Measurements from ENCODE around the gene SPINK1. TPM values are rescaled to one million over a fixed set of nuclear protein-coding genes. Genes with fewer than 3 reads are reported as not detected.

SPINK1 gene
- total RNA-seq, 1 experiment from 2014 or later = 4.5 TPM

DNA sequence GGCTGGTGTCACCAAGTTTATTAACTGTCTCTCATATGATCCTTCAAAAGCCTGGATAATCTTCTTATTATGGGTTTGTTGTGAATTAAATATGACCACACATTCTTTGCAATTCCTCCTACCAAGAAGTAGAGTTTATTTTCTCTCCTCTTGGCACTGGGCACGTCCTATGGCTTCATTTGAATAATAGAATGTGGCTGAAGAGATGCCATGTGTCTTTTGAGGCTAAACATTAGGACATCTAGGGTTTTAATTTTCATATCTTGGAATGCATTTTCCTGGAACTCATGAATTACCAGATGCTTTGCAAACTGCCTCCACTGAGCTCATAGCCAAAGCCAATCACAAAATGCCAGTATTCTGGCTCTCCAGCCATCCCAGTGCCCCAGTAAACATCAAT is 27.1 kb upstream of the SPINK1 start:
- Histone ChIP-seq H3K9ac (ENCODE audit: low read length) (no peak overlapping the region), H3K27ac (ENCODE audit: low read depth, low read length) (no peak overlapping the region), H3K4me3 (replicated peaks in 1 of 2; ENCODE audit: low read depth in 1 of 2, low read length in 2 of 2) (no peak overlapping the region), H2AFZ (ENCODE audit: low read depth, low read length, poor library complexity, severe bottlenecking) (no peak overlapping the region), H3K9me2 (ENCODE audit: insufficient read depth) (no peaks in the 10 kb centered on the region), H3K79me2 (ENCODE audit: insufficient read depth, low read length) (no peaks in the 10 kb centered on the region), H3K36me3 (ENCODE audit: control insufficient read depth in 1 of 2, insufficient read depth in 2 of 2, low read length in 2 of 2) (no peaks in the 10 kb centered on the region), H3K27me3 (ENCODE audit: insufficient read depth, low read length) (peaks cover 8% of the 10 kb centered on the region; the same call in 1 of the 2 replicates), H3K9me3 (ENCODE audit: control insufficient read depth in 1 of 2, insufficient read depth in 1 of 2, low read depth in 1 of 2, low read length in 2 of 2) (no peaks in the 10 kb centered on the region), H4K20me1 (ENCODE audit: insufficient read depth) (no peaks in the 10 kb centered on the region), H3K4me2 (ENCODE audit: low read length) (no peak overlapping the region), H3K4me1 (ENCODE audit: control insufficient read depth in 1 of 2, insufficient read depth in 2 of 2, low read length in 2 of 2) (no peaks in the 10 kb centered on the region)
- BruUV-seq (replicated peaks) = no TSS peak
- no peak for DNase-seq (ENCODE audit: low read depth, low spot score)
- no peak for ATAC-seq
- intact Hi-C loops (cut with micrococcal nuclease) = loop anchor here (5.0 kb wide), 1 partner anchor 249 kb away; no protein-coding TSS in a partner anchor
- CTCF ChIA-PET = interaction anchor here (0.8 to 4.0 kb wide), 5 partner anchors 11 to 872 kb away, joined by 3 to 34 read pairs (median 4); no protein-coding TSS in a partner anchor
- POLR2A ChIA-PET = no interaction called here
- TF ChIP-seq POLR2A (IDR thresholded peaks at IDR 0.05; ENCODE audit: borderline replicate concordance, extremely low read depth, insufficient read depth, insufficient read length) (no peak), ZFX (IDR thresholded peaks at IDR 0.05) (no peak), POLR2AphosphoS5 (IDR thresholded peaks at IDR 0.05; ENCODE audit: low read depth, low read length) (no peak), SRF (IDR thresholded peaks at IDR 0.05; ENCODE audit: low read depth) (no peak), EZH2 (IDR thresholded peaks at IDR 0.05) (no peak), ZNF274 (IDR thresholded peaks at IDR 0.05; ENCODE audit: low read depth, low read length) (no peak), YY1 (IDR thresholded peaks at IDR 0.05; ENCODE audit: extremely low read depth, insufficient replicate concordance, low read depth, low read length) (no peak)
- TF ChIP-seq, protein P1, sequence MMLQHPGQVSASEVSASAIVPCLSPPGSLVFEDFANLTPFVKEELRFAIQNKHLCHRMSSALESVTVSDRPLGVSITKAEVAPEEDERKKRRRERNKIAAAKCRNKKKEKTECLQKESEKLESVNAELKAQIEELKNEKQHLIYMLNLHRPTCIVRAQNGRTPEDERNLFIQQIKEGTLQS (IDR thresholded peaks at IDR 0.05) = no peak
- TF ChIP-seq, protein P2, sequence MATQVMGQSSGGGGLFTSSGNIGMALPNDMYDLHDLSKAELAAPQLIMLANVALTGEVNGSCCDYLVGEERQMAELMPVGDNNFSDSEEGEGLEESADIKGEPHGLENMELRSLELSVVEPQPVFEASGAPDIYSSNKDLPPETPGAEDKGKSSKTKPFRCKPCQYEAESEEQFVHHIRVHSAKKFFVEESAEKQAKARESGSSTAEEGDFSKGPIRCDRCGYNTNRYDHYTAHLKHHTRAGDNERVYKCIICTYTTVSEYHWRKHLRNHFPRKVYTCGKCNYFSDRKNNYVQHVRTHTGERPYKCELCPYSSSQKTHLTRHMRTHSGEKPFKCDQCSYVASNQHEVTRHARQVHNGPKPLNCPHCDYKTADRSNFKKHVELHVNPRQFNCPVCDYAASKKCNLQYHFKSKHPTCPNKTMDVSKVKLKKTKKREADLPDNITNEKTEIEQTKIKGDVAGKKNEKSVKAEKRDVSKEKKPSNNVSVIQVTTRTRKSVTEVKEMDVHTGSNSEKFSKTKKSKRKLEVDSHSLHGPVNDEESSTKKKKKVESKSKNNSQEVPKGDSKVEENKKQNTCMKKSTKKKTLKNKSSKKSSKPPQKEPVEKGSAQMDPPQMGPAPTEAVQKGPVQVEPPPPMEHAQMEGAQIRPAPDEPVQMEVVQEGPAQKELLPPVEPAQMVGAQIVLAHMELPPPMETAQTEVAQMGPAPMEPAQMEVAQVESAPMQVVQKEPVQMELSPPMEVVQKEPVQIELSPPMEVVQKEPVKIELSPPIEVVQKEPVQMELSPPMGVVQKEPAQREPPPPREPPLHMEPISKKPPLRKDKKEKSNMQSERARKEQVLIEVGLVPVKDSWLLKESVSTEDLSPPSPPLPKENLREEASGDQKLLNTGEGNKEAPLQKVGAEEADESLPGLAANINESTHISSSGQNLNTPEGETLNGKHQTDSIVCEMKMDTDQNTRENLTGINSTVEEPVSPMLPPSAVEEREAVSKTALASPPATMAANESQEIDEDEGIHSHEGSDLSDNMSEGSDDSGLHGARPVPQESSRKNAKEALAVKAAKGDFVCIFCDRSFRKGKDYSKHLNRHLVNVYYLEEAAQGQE (IDR thresholded peaks at IDR 0.05; ENCODE audit: low read depth) = no peak
- TF ChIP-seq, protein P3, sequence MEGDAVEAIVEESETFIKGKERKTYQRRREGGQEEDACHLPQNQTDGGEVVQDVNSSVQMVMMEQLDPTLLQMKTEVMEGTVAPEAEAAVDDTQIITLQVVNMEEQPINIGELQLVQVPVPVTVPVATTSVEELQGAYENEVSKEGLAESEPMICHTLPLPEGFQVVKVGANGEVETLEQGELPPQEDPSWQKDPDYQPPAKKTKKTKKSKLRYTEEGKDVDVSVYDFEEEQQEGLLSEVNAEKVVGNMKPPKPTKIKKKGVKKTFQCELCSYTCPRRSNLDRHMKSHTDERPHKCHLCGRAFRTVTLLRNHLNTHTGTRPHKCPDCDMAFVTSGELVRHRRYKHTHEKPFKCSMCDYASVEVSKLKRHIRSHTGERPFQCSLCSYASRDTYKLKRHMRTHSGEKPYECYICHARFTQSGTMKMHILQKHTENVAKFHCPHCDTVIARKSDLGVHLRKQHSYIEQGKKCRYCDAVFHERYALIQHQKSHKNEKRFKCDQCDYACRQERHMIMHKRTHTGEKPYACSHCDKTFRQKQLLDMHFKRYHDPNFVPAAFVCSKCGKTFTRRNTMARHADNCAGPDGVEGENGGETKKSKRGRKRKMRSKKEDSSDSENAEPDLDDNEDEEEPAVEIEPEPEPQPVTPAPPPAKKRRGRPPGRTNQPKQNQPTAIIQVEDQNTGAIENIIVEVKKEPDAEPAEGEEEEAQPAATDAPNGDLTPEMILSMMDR (IDR thresholded peaks at IDR 0.05 in 2 of 3, conservative IDR thresholded peaks at IDR 0.05 in 1 of 3; ENCODE audit: borderline replicate concordance in 1 of 3, insufficient read depth in 1 of 3, low read depth in 2 of 3, low read length in 2 of 3) = no peak
- RAD21 ChIA-PET (ENCODE audit: low non-redundant PET in 1 of 2, low total read pairs in 2 of 2, uncharacterized antibody in 2 of 2, unreplicated experiment in 2 of 2) = no interaction called here
